Gastroesophageal sphincter (tissue), 4 donors: ENCODE measurements around the gene ZNF808. TPM values are rescaled to one million over a fixed set of nuclear protein-coding genes. Genes with fewer than 3 reads are reported as not detected.
"Not testable (repeated sequence)": the region's sequence is repeated elsewhere in the genome, so short reads cannot be mapped to it uniquely, and the experiment has no call there.

ENCODE experiments used
- ATAC-seq: fragments of 150-250 bp; one replicate; pipeline ENCODE4 v1.9.1; 2016; ENCODE audit warnings: mild to moderate bottlenecking, moderate library complexity
- H3K27ac ChIP-seq, 4 donors: fragments of 200-600 bp; sonication (generic) in 3 of 4; 1 replicate in 3 of 4; 2 replicates in 1 of 4; pipeline ENCODE4 v1.5.1; 2016 to 2019
- H3K27me3 ChIP-seq: fragments of 200-600 bp; sonication (generic); one replicate; pipeline ENCODE4 v1.5.1; 2019
- H3K36me3 ChIP-seq, 2 donors: fragments of 200-600 bp; sonication (generic); one replicate each; pipeline ENCODE4 v1.5.1; 2019; ENCODE audit warnings: control low read depth in 1 of 2
- H3K4me1 ChIP-seq, 3 donors: fragments of 200-600 bp; sonication (generic); 1 replicate in 2 of 3; 2 replicates in 1 of 3; pipeline ENCODE4 v1.5.1; 2016 to 2019; ENCODE audit warnings: control low read depth in 2 of 3
- H3K4me3 ChIP-seq, 2 donors: fragments of 200-600 bp; sonication (generic); one replicate each; pipeline ENCODE4 v1.5.1; 2019; ENCODE audit warnings: mild to moderate bottlenecking in 1 of 2, moderate library complexity in 1 of 2
- H3K9me3 ChIP-seq, 3 donors: fragments of 200-600 bp; sonication (generic); one replicate each; pipeline ENCODE4 v1.5.1; 2017 to 2019; ENCODE audit warnings: control low read depth in 2 of 3
- CTCF ChIP-seq, 4 experiments: fragments of 200-600 bp in 2 of 4; fragments of 450-650 bp in 2 of 4; sonication (generic) in 1 of 4; IDR thresholded peaks; one replicate each; pipeline ENCODE4 v1.5.1; 2017 to 2019; ENCODE audit warnings: antibody characterized with exemption in 4 of 4, mild to moderate bottlenecking in 2 of 4, moderate library complexity in 2 of 4
- EP300 ChIP-seq: sonication (generic); formaldehyde crosslinking; IDR thresholded peaks from one replicate; pipeline ENCODE4 v1.6.1; 2017; ENCODE audit warnings: antibody characterized with exemption, mild to moderate bottlenecking
- POLR2A ChIP-seq, 2 donors: fragments of 450-650 bp; IDR thresholded peaks; one replicate each; pipeline ENCODE4 v1.6.1; 2017; ENCODE audit warnings: antibody characterized with exemption in 2 of 2, mild to moderate bottlenecking in 2 of 2, moderate library complexity in 1 of 2
- POLR2AphosphoS5 ChIP-seq: sonication (generic); formaldehyde crosslinking; IDR thresholded peaks from one replicate; pipeline ENCODE4 v1.6.1; 2017; ENCODE audit warnings: antibody characterized with exemption
- WGBS, 2 donors: methylation state at CpG; one replicate each; pipeline ENCODE4 v1.1.5; 2018; ENCODE audit warnings: low coverage in 1 of 2; 5-methylcytosine and 5-hydroxymethylcytosine counted together
- total RNA-seq, 4 donors: library from RNA; depleted of rRNA; stranded (reverse); fragments of >200 nt; gene quantifications; one replicate each; pipeline ENCODE4 v1.1.0, GENCODE V29; 2016

Gene ZNF808
- total RNA-seq, 4 donors from 2014 or later, result 13.1 to 33.2 (median 22.2) TPM

GRCh38 chr19:52536448-52536800 lies 9.0 kb downstream of the ZNF808 start:
- H3K36me3 ChIP-seq, result peaks cover 0 to 16% of the 10 kb centered on the region in 2 donors
- ATAC-seq, result peak; percentile 26
- TF ChIP-seq EP300 (no peak), POLR2AphosphoS5 (no peak), CTCF (IDR thresholded peaks at IDR 0.05) (no peak), POLR2A (IDR thresholded peaks at IDR 0.05) (no peak)
- H3K4me3 ChIP-seq, result peak overlapping the region; percentile 58 to 67
- H3K9me3 ChIP-seq, result no peaks in the 10 kb centered on the region
- H3K4me1 ChIP-seq, result peaks cover 0 to 18% (median 0%) of the 10 kb centered on the region in 3 donors
- WGBS, 2 donors, result 2 to 20% methylated on average over 1 to 6 of the region's 17 CpGs
- H3K27ac ChIP-seq, result peak overlapping the region; percentile 64 to 87 (median 82)
- no peaks in the 10 kb centered on the region for H3K27me3 ChIP-seq

DNA sequence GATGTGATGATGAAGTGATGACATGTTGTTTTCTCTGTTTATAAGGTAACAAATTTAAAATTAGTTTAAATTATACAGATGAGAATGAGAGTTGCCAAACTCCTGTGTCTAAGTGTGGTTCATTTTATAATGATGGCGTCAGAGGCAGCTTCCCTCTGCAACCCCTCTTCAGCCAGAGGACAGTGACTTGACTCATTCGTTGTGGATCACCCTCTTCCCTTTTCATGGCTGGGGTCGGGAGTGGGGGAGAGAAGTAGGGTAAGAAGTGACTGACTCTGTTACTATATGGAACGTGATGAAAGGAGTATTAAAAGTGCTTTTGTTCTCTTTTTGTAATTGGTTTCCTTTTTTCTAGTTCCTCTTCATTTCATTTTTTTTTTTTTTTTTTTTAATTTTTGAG lies 11.3 kb downstream of the ZNF808 start:
- H3K36me3 ChIP-seq, result peaks cover 0 to 17% of the 10 kb centered on the region in 2 donors
- WGBS, 2 donors, result 69 to 91% methylated on average over 4 of the region's 4 CpGs
- ATAC-seq, H3K27me3 ChIP-seq, H3K9me3 ChIP-seq, H3K4me3 ChIP-seq, H3K27ac ChIP-seq: not testable (repeated sequence)
- H3K4me1 ChIP-seq, result peaks cover 0 to 18% (median 0%) of the 10 kb centered on the region in 3 donors

DNA sequence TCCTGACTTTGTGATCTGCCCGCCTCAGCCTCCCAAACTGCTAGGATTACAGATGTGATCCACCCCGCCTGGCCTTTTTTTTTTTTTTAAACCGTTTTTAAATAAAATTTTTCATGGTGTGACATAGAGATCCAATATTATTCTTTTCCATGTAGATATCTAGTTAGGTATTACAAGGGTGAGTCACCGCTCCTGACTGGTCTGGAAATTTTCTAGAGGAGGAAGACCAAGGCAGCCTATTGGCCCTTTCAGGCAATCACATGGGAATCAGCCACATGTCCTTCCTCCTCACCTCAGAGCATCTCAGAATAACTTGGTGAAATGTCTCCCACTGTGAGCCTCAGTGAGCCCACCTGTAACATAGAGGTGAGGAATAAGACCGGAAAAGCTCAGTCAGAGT lies 13.7 kb downstream of the ZNF808 start:
- H3K27me3 ChIP-seq, H3K4me1 ChIP-seq, H3K4me3 ChIP-seq, H3K27ac ChIP-seq, ATAC-seq, H3K9me3 ChIP-seq: not testable (repeated sequence)
- peaks cover 4 to 36% of the 10 kb centered on the region in 2 donors for H3K36me3 ChIP-seq
- 76 to 94% methylated on average over 2 of the region's 5 CpGs for WGBS, 2 donors

GRCh38 chr19:52541608-52542007 lies 14.1 kb downstream of the ZNF808 start:
- H3K4me1 ChIP-seq, result peaks cover 0 to 6% (median 0%) of the 10 kb centered on the region in 3 donors
- H3K9me3 ChIP-seq, result no peaks in the 10 kb centered on the region
- TF ChIP-seq EP300 (no peak), POLR2A (IDR thresholded peaks at IDR 0.05) (no peak), POLR2AphosphoS5 (no peak), CTCF (IDR thresholded peaks at IDR 0.05) (no peak)
- H3K27me3 ChIP-seq, result no peaks in the 10 kb centered on the region
- H3K4me3 ChIP-seq, result no peak overlapping the region
- H3K27ac ChIP-seq, result no peak overlapping the region
- H3K36me3 ChIP-seq, result peaks cover 4 to 41% of the 10 kb centered on the region in 2 donors
- no peak for ATAC-seq
- WGBS, 2 donors, result 82% methylated on average over 5 of the region's 5 CpGs

DNA sequence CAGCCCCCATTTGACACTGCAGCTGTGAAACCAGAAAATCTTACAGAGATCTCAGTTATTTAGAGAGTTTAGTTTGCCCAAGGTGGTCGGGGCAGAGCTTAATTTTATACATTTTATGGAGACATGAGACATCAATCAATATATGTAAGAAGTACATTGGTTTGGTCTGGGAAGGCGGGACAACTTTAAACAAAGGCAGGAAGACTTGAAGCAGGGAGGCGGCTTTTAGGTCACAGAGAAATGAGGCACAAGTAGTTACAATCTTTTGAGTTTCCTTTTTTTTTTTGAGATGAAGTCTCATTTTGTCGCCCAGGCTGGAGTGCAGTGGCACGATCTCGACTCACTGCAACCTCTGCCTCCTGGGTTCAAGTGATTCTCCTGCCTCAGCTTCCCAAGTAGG lies 15.1 kb downstream of the ZNF808 start:
- not testable (repeated sequence) for H3K9me3 ChIP-seq, ATAC-seq, H3K27me3 ChIP-seq, H3K4me3 ChIP-seq, H3K4me1 ChIP-seq, H3K27ac ChIP-seq
- H3K36me3 ChIP-seq, result peaks cover 4 to 50% of the 10 kb centered on the region in 2 donors
- 50 to 79% methylated on average over 2 to 6 of the region's 6 CpGs for WGBS, 2 donors

- no peak for TF ChIP-seq POLR2A (IDR thresholded peaks at IDR 0.05)
- no peak for TF ChIP-seq EP300
These were observed 15.7 kb downstream of the ZNF808 start for GRCh38 chr19:52542984-52543664.

DNA sequence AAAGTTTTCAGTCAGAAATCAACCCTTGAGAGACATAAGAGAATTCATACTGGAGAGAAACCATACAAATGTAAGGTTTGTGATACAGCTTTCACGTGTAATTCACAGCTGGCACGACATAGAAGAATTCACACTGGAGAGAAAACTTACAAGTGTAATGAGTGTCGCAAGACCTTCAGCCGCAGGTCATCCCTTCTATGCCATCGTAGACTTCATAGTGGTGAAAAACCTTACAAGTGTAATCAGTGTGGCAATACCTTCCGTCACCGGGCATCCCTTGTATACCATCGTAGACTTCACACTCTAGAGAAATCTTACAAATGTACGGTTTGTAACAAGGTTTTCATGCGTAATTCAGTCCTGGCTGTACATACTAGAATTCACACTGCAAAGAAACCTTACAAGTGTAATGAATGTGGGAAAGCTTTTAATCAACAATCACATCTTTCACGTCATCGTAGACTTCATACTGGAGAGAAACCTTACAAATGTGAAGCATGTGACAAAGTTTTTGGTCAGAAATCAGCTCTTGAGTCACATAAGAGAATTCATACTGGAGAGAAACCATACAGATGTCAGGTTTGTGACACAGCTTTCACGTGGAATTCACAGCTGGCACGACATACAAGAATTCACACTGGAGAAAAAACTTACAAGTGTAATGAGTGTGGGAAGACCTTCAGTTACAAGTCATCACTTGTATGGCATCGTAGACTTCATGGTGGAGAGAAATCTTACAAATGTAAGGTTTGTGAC lies 26.9 kb downstream of the ZNF808 start:
- TF ChIP-seq CTCF (IDR thresholded peaks at IDR 0.05), result no peak
- no peak for TF ChIP-seq POLR2AphosphoS5
- TF ChIP-seq POLR2A (IDR thresholded peaks at IDR 0.05), result no peak
- no peak for TF ChIP-seq EP300
- H3K36me3 ChIP-seq, result peaks cover 3 to 98% of the 10 kb centered on the region in 2 donors
- H3K4me1 ChIP-seq, result no peaks in the 10 kb centered on the region
- no peak overlapping the region for H3K4me3 ChIP-seq
- H3K9me3 ChIP-seq, result peaks cover 0 to 63% (median 0%) of the 10 kb centered on the region in 3 donors
- ATAC-seq, result no peak
- H3K27ac ChIP-seq, result no peak overlapping the region
- 95 to 96% methylated on average over 15 of the region's 15 CpGs for WGBS, 2 donors
- no peaks in the 10 kb centered on the region for H3K27me3 ChIP-seq

More at GRCh38 chr19:52542984-52543664, 15.7 kb downstream of the ZNF808 start:
- Histone ChIP-seq H3K36me3 (peaks cover 4 to 56% of the 10 kb centered on the region in 2 donors), H3K4me1 (no peaks in the 10 kb centered on the region), H3K4me3 (no peak overlapping the region), H3K9me3 (no peaks in the 10 kb centered on the region), H3K27ac (no peak overlapping the region), H3K27me3 (no peaks in the 10 kb centered on the region)
- ATAC-seq, result no peak
- 60 to 75% methylated on average over 3 to 6 of the region's 8 CpGs for WGBS, 2 donors
